Epithelial cell of alveolus of lung (primary cell): ENCODE measurements around the gene TCF21. TPM values are rescaled to one million over a fixed set of nuclear protein-coding genes. Genes with fewer than 3 reads are reported as not detected.

Experiments used
- total RNA-seq: library from RNA; depleted of rRNA; stranded (reverse); fragments of >200 nt; gene quantifications from 2 replicates; pipeline ENCODE4 v1.2.1, GENCODE V29; 2015

Gene TCF21
- 5.6 and 119 TPM in 2 replicates for total RNA-seq

GRCh38 chr6:133888929-133889556 lies at the start of gene TCF21:
TSS of gene TCF21 (plus strand) at chr6:133889113. CDS start at chr6:133889398, 285 bp downstream.

Other genes starting within 250 kb of the TCF21 start
- gene TBPL1, start 64.1 kb downstream of the TCF21 start, total RNA-seq = 25.2 and 27.3 TPM in 2 replicates
- 1.4 and 3.6 TPM in 2 replicates for gene SLC2A12, start 163.5 kb downstream of the TCF21 start, total RNA-seq